Gastrocnemius medialis (tissue), 4 donors: ENCODE data around the gene ZNF488.

Experiments used
- POLR2A ChIP-seq, 2 donors: fragments of 450-650 bp; IDR thresholded peaks; one replicate each; pipeline ENCODE4 v1.6.1; 2017; ENCODE audit warnings: antibody characterized with exemption in 2 of 2, mild to moderate bottlenecking in 2 of 2, moderate library complexity in 2 of 2
- TF ChIP-seq, protein P1 (sequence below), 5 experiments: fragments of 450-650 bp in 3 of 5; fragments of 200-600 bp in 2 of 5; sonication (generic) in 2 of 5; IDR thresholded peaks in 4 of 5; conservative IDR thresholded peaks in 1 of 5; 1 replicate in 4 of 5; 2 replicates in 1 of 5; pipeline ENCODE4 v1.5.1; 2016 to 2019; ENCODE audit warnings: antibody characterized with exemption in 5 of 5, mild to moderate bottlenecking in 3 of 5, moderate library complexity in 3 of 5

DNA sequence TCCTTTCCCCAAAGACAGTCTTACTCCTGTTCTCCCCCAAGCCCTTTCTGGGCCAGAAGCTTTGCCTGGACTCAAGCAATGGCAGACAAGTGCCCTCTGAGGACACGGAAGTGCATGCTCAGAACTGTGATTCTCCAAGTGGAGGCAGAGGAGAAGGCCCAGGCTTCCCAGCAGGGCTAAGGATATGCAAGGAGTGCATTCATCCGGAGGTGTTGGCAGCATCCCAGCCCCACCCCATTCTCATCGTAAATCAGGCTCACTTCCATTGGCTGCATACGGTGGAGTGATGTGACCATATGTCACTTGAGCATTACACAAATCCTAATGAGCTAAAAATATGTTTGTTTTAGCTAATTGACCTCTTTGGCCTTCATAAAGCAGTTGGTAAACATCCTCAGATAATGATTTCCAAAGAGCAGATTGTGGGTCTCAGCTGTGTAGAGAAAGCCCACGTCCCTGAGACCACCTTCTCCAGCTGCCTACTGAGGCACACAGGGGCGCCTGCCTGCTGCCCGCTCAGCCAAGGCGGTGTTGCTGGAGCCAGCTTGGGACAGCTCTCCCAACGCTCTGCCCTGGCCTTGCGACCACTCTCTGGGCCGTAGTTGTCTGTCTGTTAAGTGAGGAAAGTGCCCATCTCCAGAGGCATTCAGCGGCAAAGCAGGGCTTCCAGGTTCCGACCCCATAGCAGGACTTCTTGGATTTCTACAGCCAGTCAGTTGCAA lies 37.4 kb downstream of the ZNF488 start:
- TF ChIP-seq POLR2A (IDR thresholded peaks at IDR 0.05), result no peak
- TF ChIP-seq, protein P1, sequence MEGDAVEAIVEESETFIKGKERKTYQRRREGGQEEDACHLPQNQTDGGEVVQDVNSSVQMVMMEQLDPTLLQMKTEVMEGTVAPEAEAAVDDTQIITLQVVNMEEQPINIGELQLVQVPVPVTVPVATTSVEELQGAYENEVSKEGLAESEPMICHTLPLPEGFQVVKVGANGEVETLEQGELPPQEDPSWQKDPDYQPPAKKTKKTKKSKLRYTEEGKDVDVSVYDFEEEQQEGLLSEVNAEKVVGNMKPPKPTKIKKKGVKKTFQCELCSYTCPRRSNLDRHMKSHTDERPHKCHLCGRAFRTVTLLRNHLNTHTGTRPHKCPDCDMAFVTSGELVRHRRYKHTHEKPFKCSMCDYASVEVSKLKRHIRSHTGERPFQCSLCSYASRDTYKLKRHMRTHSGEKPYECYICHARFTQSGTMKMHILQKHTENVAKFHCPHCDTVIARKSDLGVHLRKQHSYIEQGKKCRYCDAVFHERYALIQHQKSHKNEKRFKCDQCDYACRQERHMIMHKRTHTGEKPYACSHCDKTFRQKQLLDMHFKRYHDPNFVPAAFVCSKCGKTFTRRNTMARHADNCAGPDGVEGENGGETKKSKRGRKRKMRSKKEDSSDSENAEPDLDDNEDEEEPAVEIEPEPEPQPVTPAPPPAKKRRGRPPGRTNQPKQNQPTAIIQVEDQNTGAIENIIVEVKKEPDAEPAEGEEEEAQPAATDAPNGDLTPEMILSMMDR (IDR thresholded peaks at IDR 0.05 in 4 of 5, conservative IDR thresholded peaks at IDR 0.05 in 1 of 5), result no peak
